ENCODE results near the gene ADARB1.

The ADARB1 gene

GRCh38 chr21:45146801-45147200 lies 72.4 kb downstream of the ADARB1 start:
- peaks cover 6% of the 10 kb centered on the region for H3K36me3 ChIP-seq (ENCODE audit: low read depth)
- H3K4me3 ChIP-seq (ENCODE audit: severe bottlenecking), result no peak overlapping the region
- DNase-seq (ENCODE audit: low spot score) (no peak), ATAC-seq (ENCODE audit: low read depth) (no peak)
- no peaks in the 10 kb centered on the region for H3K9me3 ChIP-seq (ENCODE audit: severe bottlenecking)
- H3K27ac ChIP-seq (ENCODE audit: poor library complexity, severe bottlenecking), result no peak overlapping the region
- no peaks in the 10 kb centered on the region for H3K27me3 ChIP-seq (ENCODE audit: insufficient read depth, poor library complexity, severe bottlenecking)
- H3K4me1 ChIP-seq (ENCODE audit: insufficient read depth, poor library complexity, severe bottlenecking), result no peaks in the 10 kb centered on the region
- TF ChIP-seq, protein P1, sequence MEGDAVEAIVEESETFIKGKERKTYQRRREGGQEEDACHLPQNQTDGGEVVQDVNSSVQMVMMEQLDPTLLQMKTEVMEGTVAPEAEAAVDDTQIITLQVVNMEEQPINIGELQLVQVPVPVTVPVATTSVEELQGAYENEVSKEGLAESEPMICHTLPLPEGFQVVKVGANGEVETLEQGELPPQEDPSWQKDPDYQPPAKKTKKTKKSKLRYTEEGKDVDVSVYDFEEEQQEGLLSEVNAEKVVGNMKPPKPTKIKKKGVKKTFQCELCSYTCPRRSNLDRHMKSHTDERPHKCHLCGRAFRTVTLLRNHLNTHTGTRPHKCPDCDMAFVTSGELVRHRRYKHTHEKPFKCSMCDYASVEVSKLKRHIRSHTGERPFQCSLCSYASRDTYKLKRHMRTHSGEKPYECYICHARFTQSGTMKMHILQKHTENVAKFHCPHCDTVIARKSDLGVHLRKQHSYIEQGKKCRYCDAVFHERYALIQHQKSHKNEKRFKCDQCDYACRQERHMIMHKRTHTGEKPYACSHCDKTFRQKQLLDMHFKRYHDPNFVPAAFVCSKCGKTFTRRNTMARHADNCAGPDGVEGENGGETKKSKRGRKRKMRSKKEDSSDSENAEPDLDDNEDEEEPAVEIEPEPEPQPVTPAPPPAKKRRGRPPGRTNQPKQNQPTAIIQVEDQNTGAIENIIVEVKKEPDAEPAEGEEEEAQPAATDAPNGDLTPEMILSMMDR (IDR thresholded peaks at IDR 0.05; ENCODE audit: poor library complexity, severe bottlenecking), result no peak

DNA sequence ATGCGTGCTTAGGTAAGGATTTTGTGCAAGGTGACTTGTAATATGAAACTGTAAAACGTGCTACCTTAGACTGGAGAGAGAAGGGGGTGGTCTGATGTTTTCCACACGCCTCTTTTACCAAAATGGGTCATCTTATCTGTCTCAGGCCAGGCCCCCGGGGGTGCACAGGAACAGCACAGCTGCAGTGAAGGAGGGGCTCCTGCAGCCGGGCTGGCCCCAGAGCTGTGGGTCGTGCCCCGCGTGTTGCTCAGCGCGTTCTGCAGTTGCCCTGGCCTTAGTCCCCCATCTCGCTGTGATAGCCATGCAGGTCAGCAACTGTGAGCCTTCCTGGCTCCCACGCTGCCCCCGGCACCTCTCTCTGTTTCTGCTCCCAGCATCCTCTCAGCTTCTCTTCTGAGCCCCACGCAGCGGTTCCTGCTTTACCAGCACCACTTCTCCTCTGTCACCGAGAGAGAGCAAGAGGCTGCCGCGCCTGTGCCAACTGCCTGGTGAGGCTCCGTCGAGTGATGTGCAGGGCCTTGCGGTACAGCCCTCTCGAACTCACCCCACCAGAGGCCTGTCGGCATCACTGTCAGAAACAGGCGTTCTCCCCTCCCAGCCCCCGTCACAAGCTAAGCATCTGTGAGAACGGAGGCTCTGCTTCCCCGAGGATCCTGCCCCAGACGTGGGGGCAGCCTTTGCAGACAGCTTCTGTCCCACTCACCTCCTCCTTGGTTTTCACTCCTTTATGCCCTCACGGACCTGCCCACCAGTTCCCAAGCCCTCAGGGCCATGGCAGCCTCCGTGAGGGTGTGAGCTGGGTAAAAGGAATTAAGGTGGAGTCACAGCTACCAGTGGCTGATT lies 73.3 kb downstream of the ADARB1 start:
- no peak overlapping the region for H3K4me3 ChIP-seq (ENCODE audit: severe bottlenecking)
- H3K36me3 ChIP-seq (ENCODE audit: low read depth), result peaks cover 6% of the 10 kb centered on the region
- H3K4me1 ChIP-seq (ENCODE audit: insufficient read depth, poor library complexity, severe bottlenecking), result no peaks in the 10 kb centered on the region
- ATAC-seq (ENCODE audit: low read depth) (peak; percentile 52; the same call in 2 of the 3 replicates), DNase-seq (ENCODE audit: low spot score) (no peak)
- TF ChIP-seq, protein P1 (IDR thresholded peaks at IDR 0.05; ENCODE audit: poor library complexity, severe bottlenecking), result no peak
- H3K27ac ChIP-seq (ENCODE audit: poor library complexity, severe bottlenecking), result no peak overlapping the region
- no peaks in the 10 kb centered on the region for H3K27me3 ChIP-seq (ENCODE audit: insufficient read depth, poor library complexity, severe bottlenecking)
- H3K9me3 ChIP-seq (ENCODE audit: severe bottlenecking), result no peaks in the 10 kb centered on the region

DNA sequence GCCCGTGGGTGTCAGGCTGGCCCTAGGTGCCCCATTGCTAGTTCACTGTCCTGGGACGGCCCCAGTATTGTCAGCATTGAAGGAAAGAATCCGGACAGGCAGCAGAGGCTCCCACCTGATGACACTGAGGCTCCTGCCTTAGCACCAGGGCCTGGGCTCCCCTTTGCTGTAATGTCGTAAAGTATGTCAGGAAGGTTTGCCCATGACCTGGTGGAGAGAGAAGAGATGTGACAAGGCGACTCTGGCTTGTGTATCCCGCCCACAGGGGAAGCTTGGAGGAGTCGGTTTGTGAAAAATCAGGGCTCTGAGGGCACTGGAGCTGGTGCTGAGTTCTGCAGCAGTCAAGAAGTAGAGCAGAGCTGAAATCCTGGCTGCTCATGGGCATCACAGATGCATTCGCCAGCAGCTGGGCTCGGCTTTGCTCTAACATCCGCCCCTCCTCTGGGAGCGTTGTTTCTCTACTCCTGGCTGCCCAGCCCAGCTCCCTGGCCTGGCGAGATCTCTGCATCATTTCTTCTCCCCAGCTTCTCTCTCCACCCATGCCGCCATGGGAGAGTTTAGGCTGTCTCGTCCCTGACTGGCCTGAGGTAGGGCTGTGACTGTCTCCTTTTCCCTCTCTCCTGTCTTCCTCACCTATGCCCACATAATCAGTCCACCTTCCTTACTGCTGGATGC lies 74.1 kb downstream of the ADARB1 start:
- TF ChIP-seq, protein P1 (IDR thresholded peaks at IDR 0.05; ENCODE audit: poor library complexity, severe bottlenecking), result no peak
- H3K36me3 ChIP-seq (ENCODE audit: low read depth), result peaks cover 6% of the 10 kb centered on the region
- H3K27ac ChIP-seq (ENCODE audit: poor library complexity, severe bottlenecking), result no peak overlapping the region
- DNase-seq (ENCODE audit: low spot score) (no peak), ATAC-seq (ENCODE audit: low read depth) (no peak; the same call in 2 of the 3 replicates)
- H3K4me1 ChIP-seq (ENCODE audit: insufficient read depth, poor library complexity, severe bottlenecking), result no peaks in the 10 kb centered on the region
- H3K4me3 ChIP-seq (ENCODE audit: severe bottlenecking), result no peak overlapping the region
- no peaks in the 10 kb centered on the region for H3K9me3 ChIP-seq (ENCODE audit: severe bottlenecking)
- H3K27me3 ChIP-seq (ENCODE audit: insufficient read depth, poor library complexity, severe bottlenecking), result no peaks in the 10 kb centered on the region

DNA sequence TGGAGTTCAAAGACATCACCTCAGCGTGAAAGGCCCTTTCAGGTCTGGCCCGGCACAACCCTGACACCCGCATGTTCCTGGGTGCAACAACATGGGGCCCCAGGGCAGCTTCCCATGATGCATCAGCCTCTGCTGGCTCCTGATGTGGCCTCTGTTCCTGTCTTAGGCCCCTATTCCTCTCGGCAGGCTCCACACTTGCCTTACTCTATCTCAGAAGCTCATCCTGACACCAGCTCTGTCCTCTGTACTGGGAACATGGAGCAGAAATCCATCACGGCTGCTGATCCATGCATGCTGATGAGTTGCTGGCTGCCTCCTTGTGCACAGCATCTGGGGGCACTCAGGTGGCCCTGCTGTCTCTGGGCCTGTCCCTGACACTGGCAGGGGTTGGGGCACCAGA lies 74.6 kb downstream of the ADARB1 start:
- Histone ChIP-seq H3K36me3 (ENCODE audit: low read depth) (peaks cover 6% of the 10 kb centered on the region), H3K27ac (ENCODE audit: poor library complexity, severe bottlenecking) (no peak overlapping the region), H3K27me3 (ENCODE audit: insufficient read depth, poor library complexity, severe bottlenecking) (no peaks in the 10 kb centered on the region), H3K4me3 (ENCODE audit: severe bottlenecking) (no peak overlapping the region), H3K4me1 (ENCODE audit: insufficient read depth, poor library complexity, severe bottlenecking) (no peaks in the 10 kb centered on the region), H3K9me3 (ENCODE audit: severe bottlenecking) (no peaks in the 10 kb centered on the region)
- ATAC-seq (ENCODE audit: low read depth) (no peak), DNase-seq (ENCODE audit: low spot score) (no peak)
- TF ChIP-seq, protein P1 (IDR thresholded peaks at IDR 0.05; ENCODE audit: poor library complexity, severe bottlenecking), result no peak

Measured in RWPE2 (cell line).